ENCODE results near the gene PKHD1.

The PKHD1 gene, protein sequence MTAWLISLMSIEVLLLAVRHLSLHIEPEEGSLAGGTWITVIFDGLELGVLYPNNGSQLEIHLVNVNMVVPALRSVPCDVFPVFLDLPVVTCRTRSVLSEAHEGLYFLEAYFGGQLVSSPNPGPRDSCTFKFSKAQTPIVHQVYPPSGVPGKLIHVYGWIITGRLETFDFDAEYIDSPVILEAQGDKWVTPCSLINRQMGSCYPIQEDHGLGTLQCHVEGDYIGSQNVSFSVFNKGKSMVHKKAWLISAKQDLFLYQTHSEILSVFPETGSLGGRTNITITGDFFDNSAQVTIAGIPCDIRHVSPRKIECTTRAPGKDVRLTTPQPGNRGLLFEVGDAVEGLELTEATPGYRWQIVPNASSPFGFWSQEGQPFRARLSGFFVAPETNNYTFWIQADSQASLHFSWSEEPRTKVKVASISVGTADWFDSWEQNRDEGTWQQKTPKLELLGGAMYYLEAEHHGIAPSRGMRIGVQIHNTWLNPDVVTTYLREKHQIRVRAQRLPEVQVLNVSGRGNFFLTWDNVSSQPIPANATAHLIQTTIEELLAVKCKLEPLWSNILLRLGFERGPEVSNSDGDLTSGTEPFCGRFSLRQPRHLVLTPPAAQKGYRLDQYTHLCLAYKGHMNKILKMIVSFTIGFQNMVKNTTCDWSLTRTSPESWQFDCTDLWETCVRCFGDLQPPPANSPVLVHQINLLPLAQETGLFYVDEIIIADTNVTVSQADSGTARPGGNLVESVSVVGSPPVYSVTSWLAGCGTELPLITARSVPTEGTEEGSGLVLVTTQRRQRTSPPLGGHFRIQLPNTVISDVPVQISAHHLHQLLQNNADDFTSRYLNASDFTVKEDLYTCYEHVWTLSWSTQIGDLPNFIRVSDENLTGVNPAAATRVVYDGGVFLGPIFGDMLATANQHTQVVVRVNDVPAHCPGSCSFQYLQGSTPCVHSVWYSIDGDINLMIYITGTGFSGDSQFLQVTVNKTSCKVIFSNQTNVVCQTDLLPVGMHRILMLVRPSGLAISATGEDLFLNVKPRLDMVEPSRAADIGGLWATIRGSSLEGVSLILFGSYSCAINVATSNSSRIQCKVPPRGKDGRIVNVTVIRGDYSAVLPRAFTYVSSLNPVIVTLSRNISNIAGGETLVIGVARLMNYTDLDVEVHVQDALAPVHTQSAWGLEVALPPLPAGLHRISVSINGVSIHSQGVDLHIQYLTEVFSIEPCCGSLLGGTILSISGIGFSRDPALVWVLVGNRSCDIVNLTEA (N-terminal part only)

DNA sequence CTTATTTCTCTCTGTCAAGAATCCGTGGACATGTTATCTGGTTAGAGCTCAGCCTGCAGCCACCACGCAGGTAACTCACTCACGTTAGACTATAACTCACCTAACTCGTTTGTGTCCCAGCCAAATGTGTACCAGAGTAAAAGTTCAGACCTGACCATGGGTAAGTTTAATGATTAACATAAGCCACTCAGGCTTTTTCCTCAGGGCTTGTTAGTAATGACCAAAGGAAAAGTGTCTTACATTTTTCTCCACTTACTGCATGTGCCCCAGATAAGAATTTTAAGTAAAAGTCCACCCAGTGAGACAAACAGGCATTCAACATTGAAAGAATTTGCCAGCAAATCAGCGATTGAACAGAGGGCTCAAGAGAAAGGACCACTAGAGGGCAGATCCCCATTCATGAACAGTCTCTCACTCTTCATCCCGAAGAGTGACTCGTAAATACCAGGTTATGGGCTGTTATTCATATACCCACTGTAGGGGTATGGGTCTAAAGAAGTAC, at the start of gene PKHD1:
Gene PKHD1 (minus strand): TSS at position 116 of the 502 bp plus-strand sequence. CDS start 2,680 bp downstream, outside the sequence.
- no peak for DNase-seq

DNA sequence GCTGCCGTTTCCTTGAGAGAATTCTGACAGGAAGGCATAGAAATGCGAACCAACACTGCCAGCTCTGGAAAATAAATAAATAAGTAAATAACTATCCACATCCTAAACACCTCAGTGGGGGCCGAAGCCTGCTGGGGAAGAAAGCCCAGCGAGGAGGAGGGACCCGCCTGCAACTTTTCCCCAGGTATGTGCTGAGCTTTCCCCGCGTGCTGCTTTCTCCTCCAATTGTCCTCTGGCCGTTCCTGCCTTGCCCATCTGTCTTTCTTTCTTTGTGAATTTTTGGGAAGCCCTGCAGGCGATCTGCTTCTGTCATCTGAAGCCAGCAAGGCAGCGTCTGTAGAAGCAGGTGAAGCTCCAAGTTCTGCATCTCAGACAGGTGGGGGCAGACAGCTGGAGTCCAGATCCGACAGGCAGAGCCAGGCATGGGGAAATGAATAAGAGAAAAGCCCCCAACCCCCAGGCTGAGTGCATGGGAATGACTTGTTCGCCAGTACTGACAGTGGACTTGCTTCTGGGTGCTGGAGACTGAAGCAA, 49.6 kb upstream of the PKHD1 start:
- DNase-seq, result no peak

DNA sequence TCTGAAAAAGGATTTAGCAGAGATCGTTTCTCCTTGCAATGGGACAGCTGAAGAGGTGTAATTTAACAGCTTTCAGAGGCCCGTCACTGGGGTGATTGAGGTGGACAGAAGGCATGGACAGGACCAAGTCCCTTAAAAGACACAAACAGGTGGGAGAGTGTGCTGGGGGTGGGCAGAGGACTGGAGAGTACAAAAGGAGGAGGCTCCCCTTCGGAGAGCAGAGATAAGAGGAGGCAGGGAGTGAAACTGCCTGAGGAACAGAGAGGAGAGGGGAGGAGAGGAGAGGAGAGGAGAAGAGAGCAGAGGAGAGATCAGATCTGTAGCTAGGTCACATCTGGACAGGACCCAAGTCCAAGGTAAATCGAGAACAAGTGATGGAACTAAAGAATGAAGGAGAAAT, 48.6 kb upstream of the PKHD1 start:
- no peak for DNase-seq

DNA sequence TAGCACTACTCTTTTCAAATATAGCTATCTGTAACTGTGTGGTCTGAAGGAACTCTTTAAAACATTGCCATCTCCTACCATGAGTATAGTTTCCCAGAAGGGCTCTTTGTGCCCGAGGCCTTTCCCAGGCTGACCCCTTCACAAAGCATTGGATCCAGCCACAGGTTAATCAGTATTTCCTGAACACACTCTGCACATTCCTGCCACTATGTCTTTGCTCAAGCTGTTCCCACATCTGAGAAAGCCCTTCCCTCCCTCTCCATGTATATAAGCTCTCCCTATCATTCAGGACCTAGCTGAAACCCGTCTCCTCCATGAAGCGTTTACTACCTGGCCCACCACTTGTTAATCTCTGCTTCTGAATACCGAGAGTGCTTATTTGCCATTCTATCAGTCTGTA, 47.8 kb upstream of the PKHD1 start:
- DNase-seq, result no peak

DNA sequence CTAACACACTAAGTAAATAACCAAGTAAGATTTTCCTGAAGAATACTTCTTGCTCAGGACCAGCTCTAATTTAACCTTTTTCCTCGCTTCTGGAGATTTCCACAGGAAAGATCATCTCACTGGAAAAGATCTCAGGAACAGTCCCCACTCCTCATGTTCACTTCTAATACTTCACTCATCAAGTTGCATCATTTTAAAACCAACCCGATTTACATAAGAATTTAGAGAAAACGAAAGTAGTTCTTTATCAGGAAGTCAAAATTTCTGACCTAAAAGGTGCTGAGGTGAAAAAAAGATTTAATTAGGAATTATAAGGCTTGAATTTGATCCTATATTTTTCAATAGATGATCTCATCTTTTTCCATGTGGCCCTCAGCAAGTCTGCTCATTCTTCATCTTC, 46.6 kb upstream of the PKHD1 start:
- no peak for DNase-seq

DNA sequence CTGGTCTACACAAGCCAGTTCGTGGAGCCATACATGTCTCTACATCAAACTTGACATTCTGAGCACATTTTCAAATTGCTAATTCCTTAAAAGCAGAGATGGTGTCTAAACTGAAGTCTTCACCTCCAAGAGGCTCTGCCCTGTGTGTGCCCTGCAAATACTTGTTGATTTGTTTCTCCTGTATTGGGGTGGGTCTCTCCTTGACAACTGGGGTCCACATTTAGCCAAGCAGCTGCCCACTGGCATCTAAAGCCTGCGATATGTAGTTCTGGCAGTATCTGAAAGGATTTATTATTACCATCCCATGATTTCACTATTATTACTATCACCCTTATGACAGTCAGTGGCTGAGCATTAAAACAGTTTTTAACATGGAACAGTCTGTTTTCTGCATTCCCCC, 45.9 kb upstream of the PKHD1 start:
- no peak for DNase-seq

DNA sequence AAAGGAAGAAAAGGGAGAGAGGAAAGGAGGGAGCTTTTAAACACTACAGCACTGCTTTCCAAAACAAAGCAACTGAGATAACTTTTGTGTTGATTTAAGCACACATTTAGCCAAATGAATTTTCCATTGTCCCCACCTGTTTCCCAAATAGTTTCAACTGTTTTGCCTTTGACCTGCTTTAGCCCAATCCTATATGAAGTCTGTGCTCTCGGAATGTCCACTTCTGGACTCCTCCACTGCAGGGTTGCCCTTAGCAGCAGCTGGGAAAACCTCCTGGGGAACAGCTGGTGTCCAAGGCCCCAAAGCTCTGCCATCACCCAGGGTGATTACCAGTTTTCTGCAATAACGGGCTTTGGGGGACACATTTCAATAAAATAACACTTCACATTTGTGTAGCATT, 44.9 kb upstream of the PKHD1 start:
- DNase-seq, result no peak

DNA sequence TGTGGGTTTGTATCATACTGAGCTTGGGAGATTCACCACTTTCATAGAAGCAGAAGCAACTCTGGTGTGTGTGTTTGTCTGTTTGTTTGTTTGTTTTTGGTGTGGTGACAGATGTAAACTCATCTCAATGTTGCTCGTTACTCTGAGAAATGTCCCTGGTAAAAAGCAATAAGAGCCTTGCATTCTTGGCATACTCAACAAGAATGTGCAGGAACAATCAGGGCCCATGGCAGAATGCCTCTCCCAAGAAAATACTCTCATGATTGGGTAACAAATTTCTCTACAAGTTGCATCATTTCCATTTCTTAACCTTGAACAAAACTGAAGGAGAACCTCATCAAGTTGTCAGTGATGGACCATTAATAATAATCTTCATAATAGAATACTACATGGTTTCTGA, 43.0 kb upstream of the PKHD1 start:
- no peak for DNase-seq

DNA sequence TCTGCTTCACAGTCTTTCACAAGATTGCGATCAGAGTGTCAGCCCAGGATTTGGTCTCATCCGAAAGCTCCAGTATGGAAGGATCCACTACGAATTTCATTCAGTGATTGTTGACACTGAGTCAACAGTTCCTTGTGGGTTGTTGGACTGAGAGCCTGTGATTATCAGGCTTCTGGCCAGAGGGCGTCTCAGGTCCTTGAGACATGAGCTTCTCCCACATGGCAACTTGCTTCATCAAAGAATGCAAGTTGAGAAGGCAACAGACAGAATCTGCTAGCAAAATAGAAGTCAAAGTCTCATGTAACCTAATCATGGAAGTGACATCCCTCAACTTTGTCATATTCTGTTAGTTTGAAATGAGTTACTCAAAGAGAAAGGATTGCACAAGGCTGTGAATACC, 40.5 kb upstream of the PKHD1 start:
- DNase-seq, result no peak

DNA sequence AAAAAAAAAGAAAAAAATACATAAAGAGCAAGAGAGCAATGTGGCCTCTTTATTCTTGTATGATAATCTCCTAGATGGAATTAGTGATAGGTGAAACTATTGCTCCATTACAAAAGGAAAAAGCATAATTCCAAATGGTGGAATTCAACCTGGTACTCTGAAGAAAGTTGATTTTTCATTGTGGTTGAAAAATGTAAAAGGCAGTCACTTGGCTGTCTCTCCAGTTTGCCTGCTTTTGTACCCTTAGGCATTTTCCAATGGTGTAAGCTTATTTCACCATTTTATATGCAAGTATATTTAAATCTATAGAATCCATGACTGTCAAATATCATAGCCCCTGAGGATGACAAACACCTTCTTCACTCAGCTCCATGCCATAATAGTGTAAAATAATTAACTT, 38.8 kb upstream of the PKHD1 start:
- DNase-seq, result no peak

DNA sequence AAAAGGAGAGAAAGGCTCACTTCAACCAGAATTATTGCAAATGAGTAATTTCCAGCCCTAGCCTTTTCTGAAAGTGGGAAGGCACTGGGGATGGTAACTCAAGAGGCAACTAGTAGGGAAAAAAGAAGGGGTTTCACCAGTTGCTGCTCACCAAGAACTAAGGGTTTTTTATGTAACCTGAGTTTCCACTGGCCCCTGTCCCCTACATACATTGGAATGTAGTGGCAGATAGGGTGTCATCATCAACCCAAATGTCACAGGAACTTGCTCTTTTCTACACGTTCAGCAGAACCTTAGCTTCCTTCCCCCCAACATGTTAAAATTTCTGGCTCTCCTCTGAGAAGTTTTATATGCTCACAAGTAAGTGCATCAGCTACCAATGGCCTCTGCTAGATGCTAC, 38.2 kb upstream of the PKHD1 start:
- DNase-seq, result no peak

DNA sequence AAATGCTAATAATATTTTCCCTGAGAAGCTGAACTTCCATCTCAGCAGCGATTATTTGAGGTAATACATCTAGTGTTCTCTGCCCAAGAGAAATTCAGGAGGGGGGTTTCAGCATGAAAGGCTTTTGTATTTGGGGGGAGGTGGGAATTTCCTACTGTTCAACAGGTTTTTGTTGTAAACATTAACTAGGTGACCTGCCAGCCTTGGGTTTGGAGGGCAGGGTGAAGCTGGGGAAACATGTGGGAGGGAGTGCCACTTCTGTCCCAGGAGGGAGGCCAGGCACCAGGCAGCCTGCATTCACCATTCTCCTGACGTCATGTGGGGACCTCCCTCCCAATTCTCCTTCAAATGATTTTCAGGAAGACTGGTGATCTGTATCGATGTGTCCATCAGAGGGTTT, 37.7 kb upstream of the PKHD1 start:
- DNase-seq, result no peak

DNA sequence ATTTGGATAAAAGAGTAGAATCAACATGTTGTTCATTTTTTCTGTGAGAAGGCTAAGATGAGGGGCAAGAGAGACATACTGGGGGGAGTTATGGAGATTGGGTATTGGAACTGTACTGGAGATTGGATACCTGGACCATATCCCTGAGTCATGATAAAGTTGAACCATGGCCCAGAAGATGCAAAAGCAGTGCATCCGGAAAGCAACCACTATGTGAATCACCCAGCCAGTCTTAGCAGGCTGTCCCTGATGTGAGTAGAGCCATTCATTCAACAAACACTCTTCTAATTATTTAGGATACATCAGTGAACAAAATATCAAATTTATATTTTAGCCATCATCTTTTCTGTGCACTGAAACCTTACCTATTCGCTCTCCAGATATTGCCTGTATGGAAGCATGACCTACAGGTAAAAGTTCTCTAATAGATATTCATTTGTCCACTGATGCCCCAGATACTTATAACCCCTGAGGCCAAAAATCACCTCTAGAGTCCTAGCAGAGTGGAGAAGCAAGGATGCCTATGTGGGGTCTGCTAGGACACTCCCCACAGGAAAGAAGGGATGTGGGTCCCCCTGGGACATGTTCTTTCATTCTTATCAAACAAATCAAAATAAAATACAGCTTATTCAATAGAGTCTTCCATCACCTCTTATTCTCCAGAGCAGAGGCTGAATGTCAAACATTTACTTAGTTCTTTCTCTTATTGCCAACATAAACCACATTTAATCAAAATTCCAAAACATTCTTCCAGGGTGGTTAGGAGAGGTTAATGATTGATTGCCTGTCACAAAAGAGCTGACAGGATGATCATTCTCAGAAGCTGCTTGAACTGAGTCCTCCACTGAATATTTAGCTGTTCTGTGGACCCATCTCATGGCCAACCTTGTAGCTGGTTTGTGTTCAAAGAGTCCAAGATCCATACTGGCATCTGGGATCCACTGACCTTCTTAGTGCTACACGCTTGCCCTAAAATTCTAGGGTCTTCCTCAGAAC, 37.0 kb upstream of the PKHD1 start:
- DNase-seq, result no peak

DNA sequence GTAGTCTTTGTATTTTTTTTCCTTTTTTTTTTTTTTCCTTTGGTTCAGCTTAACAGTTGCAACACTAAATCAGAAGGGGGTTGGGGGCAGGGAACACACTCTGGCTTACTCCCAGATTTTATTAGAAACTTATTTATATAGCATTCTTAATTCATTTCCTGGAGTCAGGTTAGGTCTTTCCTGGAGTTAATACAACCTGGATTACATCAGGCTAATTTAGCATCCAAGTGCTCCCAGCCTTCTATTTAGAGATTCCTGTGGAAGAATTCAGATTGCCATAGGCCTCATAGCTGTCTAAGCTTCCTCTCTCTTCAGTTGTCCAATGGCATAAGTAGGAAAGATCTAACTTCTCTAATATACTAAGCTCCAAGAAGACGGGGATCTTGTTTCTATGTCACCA, 35.8 kb upstream of the PKHD1 start:
- DNase-seq, result no peak

DNA sequence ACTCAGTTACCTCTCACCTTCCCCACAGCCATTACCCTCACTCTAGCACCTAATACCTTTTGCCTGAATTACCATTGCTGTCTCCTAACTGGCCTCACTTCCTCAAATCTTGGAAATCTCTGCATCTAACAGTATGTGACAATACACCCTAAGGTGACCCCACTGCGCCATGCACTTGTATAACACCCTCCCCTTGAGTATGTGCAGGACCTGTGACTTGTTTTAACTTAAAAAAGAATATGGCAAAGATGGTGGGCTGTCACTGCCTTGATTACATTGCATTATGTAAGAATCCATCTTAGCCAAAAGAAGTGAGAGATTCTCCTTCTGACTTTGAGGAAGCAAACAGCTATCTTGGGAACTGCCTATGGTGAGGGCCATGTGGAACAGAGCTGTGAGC, 29.9 kb upstream of the PKHD1 start:
- no peak for DNase-seq

DNA sequence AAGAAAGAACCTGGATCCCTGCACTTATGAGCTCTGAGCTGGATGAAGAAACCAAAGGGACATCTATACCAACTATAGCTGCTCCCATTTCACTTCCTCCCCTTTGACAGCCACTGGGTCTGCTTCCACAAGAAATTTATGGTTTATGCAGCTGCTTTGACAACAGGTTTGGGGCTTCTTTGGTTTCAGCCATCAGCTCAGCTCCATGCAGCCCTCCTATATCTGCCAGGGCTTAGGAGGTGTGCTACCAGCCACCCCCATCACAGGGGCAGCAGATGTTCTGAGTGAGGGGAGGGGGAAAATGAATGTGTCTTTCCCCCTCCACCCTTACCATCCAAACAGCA, 29.2 kb upstream of the PKHD1 start:
- no peak for DNase-seq

DNA sequence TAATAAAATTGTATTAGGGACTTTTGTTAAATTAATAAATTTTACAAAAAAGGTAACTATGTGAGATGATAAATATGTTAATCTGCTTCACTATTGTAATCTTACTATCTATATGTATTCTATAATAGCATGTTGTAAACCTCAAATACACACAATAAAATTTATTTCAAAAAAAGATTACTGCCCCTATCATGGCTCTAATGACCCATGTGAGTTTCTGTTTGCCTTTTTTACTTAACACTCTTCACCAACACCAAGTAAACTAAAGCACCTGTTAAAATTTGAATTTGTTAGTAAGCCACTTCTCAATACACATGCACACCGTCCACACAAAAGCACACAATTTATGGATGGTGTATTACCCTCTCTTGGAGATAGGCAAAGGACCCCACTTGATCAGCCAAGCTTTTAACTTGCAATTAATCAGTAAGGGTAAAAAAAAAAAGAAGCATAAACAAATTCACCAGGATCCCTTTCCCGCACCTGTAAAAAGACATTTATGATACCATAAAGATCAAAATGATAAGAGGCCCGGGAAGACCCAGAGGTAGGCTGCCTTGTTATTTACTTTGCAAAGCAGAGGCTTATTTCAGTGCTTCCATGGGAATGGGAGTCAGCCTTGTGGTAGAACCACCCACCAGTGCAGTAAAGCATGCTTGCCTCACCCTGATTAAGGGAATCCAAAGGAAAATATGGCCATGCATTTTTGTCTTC, 28.6 kb upstream of the PKHD1 start:
- DNase-seq, result no peak

DNA sequence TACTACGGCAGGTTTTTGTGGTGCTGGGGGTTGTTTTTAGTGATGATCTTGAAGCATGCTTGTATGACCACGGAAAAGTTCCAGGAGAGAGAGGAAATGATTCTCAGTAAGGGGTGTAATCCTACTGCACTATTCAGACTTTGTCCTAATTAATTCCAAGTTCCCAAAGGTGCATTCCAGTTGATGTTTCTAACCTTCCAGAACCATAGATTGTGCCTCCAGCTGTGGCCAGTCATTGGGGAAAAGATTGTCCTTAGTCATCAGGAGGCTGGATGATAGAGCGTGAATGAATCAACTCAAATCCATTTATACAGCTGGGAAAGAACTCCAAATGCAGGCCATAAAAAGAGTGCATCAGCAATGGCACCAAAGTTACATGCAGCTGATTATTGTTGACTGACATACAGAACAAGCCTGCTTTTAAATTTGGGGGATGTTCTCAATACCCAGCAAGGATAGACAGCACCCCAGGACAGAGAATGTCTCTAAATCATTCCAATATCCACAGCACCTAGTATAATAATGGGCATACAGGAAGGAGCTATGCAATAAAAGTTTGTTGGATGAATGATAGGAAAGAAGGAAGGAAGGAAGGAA, 27.8 kb upstream of the PKHD1 start:
- DNase-seq, result no peak

DNA sequence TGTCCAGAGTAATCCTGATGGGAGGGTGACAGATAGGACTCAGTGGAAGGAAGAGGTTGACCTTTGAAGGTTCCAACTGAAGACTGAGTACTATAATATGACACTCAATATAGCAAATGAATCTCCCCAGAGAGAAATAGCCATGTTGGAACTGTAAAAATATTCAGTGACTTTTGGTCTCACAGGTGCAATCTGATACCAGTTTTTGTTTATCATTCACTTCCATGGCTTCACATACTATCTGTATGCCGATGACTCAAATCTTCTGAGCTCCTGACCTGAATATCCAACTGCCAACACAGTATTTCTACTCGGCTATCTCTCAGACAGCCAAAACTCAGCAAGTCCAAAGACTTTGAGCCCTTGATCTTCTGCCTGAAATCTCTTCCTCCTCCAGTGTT, 21.8 kb upstream of the PKHD1 start:
- no peak for DNase-seq

DNA sequence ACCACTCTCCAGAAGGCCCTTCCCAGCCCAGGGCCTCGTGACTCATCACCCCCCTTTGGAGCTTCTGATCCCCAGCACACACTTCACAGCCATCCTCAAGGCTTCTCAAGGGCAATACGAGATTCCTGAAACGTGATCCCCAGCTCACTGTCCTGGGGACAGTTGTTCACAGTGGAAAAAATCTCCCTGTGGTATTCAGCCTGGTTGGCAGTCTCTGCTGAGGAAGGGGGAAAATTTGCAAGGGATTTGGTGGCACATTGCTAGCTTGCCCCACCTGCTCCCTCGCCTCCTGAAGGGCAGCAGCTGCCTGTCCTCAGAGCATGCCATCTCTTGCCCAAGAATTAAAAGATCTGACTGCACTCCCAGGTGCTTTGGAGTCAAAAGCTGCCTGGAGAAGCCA, 20.7 kb upstream of the PKHD1 start:
- DNase-seq, result no peak

DNA sequence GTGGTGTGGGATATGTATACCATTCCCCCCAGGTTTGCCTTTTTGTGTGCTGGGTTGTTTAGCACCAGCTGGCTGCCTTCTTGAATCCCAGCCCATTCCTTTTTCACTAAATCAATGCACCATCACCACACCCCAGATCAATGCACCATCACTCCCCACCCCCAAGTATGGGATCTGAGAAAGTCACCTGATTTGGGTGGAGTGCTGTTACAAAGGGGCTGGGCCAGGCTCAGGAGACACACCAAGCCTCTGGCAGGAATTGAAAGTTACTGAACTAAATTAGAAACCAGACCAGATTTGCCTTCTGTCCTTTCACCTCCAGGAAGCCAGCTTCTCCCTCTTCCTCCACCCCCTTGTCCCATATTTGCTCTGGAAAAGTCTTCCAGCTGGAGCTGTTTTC, 19.6 kb upstream of the PKHD1 start:
- DNase-seq, result no peak

Measured in T1000 (cell line).